Measurements from ENCODE around the gene TNNT2. TPM values are rescaled to one million over a fixed set of nuclear protein-coding genes. Genes with fewer than 3 reads are reported as not detected.

The TNNT2 gene
- total RNA-seq, 2 experiments from 2014 or later: not detected

- CTCF ChIA-PET: interaction anchor here (1.2 to 2.0 kb wide), 5 partner anchors 20 to 122 kb away, joined by 3 to 5 read pairs (median 3); no protein-coding TSS in a partner anchor
- Mint-ChIP-seq H3K9me3 (ENCODE audit: insufficient read depth) (no peaks in the 10 kb centered on the region), H3K27ac (no peak overlapping the region), H3K4me3 (no peak overlapping the region), H3K4me1 (ENCODE audit: low read depth) (no peaks in the 10 kb centered on the region), H3K27me3 (ENCODE audit: low read depth) (peaks cover 6% of the 10 kb centered on the region), H3K36me3 (ENCODE audit: low read depth) (no peaks in the 10 kb centered on the region)
- DNase-seq (no peak), ATAC-seq (no peak)
- POLR2A ChIA-PET: no interaction called here
Measured at GRCh38 chr1:201386208-201386607, 8.7 kb upstream of the TNNT2 start.

GRCh38 chr1:201385299-201385891 lies 7.9 kb upstream of the TNNT2 start:
- no peak overlapping the region for H3K4me3 Mint-ChIP-seq
- H3K36me3 Mint-ChIP-seq (ENCODE audit: low read depth): no peaks in the 10 kb centered on the region
- DNase-seq (peak; percentile 63), ATAC-seq (peak; percentile 90)
- ChIA-PET CTCF (interaction anchor here (1.1 to 2.0 kb wide), 6 partner anchors 21 to 128 kb away, joined by 3 to 5 read pairs (median 3); no protein-coding TSS in a partner anchor), POLR2A (no interaction called here)
- no peak overlapping the region for H3K27ac Mint-ChIP-seq
- peaks cover 2% of the 10 kb centered on the region for H3K27me3 Mint-ChIP-seq (ENCODE audit: low read depth)
- H3K9me3 Mint-ChIP-seq (ENCODE audit: insufficient read depth): no peaks in the 10 kb centered on the region
- no peaks in the 10 kb centered on the region for H3K4me1 Mint-ChIP-seq (ENCODE audit: low read depth)

GRCh38 chr1:201384406-201384782 lies 6.9 kb upstream of the TNNT2 start:
- H3K4me1 Mint-ChIP-seq (ENCODE audit: low read depth): no peaks in the 10 kb centered on the region
- peaks cover 2% of the 10 kb centered on the region for H3K27me3 Mint-ChIP-seq (ENCODE audit: low read depth)
- H3K9me3 Mint-ChIP-seq (ENCODE audit: insufficient read depth): no peaks in the 10 kb centered on the region
- POLR2A ChIA-PET: no interaction called here
- ATAC-seq: no peak
- H3K36me3 Mint-ChIP-seq (ENCODE audit: low read depth): no peaks in the 10 kb centered on the region
- no peak for DNase-seq
- H3K27ac Mint-ChIP-seq: no peak overlapping the region
- CTCF ChIA-PET: no interaction called here
- H3K4me3 Mint-ChIP-seq: no peak overlapping the region

GRCh38 chr1:201383647-201384405 lies 6.3 kb upstream of the TNNT2 start:
- POLR2A ChIA-PET: no interaction called here
- no peak overlapping the region for H3K4me3 Mint-ChIP-seq
- H3K27ac Mint-ChIP-seq: no peak overlapping the region
- CTCF ChIA-PET: no interaction called here
- ATAC-seq (no peak), DNase-seq (no peak)
- H3K4me1 Mint-ChIP-seq (ENCODE audit: low read depth): no peaks in the 10 kb centered on the region
- H3K36me3 Mint-ChIP-seq (ENCODE audit: low read depth): no peaks in the 10 kb centered on the region
- no peaks in the 10 kb centered on the region for H3K9me3 Mint-ChIP-seq (ENCODE audit: insufficient read depth)
- H3K27me3 Mint-ChIP-seq (ENCODE audit: low read depth): peaks cover 2% of the 10 kb centered on the region

GRCh38 chr1:201381130-201381529 lies 3.6 kb upstream of the TNNT2 start:
- peaks cover 2% of the 10 kb centered on the region for H3K27me3 Mint-ChIP-seq (ENCODE audit: low read depth)
- no peak overlapping the region for H3K4me3 Mint-ChIP-seq
- H3K36me3 Mint-ChIP-seq (ENCODE audit: low read depth): no peaks in the 10 kb centered on the region
- H3K9me3 Mint-ChIP-seq (ENCODE audit: insufficient read depth): no peaks in the 10 kb centered on the region
- CTCF ChIA-PET: no interaction called here
- ATAC-seq (no peak), DNase-seq (no peak)
- H3K27ac Mint-ChIP-seq: no peak overlapping the region
- POLR2A ChIA-PET: no interaction called here
- no peaks in the 10 kb centered on the region for H3K4me1 Mint-ChIP-seq (ENCODE audit: low read depth)

- DNase-seq (no peak), ATAC-seq (no peak)
- POLR2A ChIA-PET: no interaction called here
- no peak overlapping the region for H3K27ac Mint-ChIP-seq
- H3K36me3 Mint-ChIP-seq (ENCODE audit: low read depth): no peaks in the 10 kb centered on the region
- H3K9me3 Mint-ChIP-seq (ENCODE audit: insufficient read depth): no peaks in the 10 kb centered on the region
- H3K4me3 Mint-ChIP-seq: no peak overlapping the region
- peaks cover 2% of the 10 kb centered on the region for H3K27me3 Mint-ChIP-seq (ENCODE audit: low read depth)
- CTCF ChIA-PET: no interaction called here
- no peaks in the 10 kb centered on the region for H3K4me1 Mint-ChIP-seq (ENCODE audit: low read depth)
Measured at GRCh38 chr1:201379733-201380242, 2.3 kb upstream of the TNNT2 start.

- Mint-ChIP-seq H3K4me1 (ENCODE audit: low read depth) (no peaks in the 10 kb centered on the region), H3K27me3 (ENCODE audit: low read depth) (no peaks in the 10 kb centered on the region), H3K9me3 (ENCODE audit: insufficient read depth) (no peaks in the 10 kb centered on the region), H3K36me3 (ENCODE audit: low read depth) (no peaks in the 10 kb centered on the region), H3K27ac (no peak overlapping the region), H3K4me3 (no peak overlapping the region)
- POLR2A ChIA-PET: no interaction called here
- ATAC-seq (no peak), DNase-seq (no peak)
- CTCF ChIA-PET: no interaction called here
Measured at GRCh38 chr1:201378804-201379203, 1.3 kb upstream of the TNNT2 start.

GRCh38 chr1:201376464-201377374 lies 761 bp downstream of the TNNT2 start:
- DNase-seq (peak; percentile 20), ATAC-seq (peak; percentile 39)
- H3K9me3 Mint-ChIP-seq (ENCODE audit: insufficient read depth): no peaks in the 10 kb centered on the region
- no peaks in the 10 kb centered on the region for H3K4me1 Mint-ChIP-seq (ENCODE audit: low read depth)
- POLR2A ChIA-PET: no interaction called here
- H3K36me3 Mint-ChIP-seq (ENCODE audit: low read depth): no peaks in the 10 kb centered on the region
- H3K27ac Mint-ChIP-seq: no peak overlapping the region
- H3K4me3 Mint-ChIP-seq: no peak overlapping the region
- H3K27me3 Mint-ChIP-seq (ENCODE audit: low read depth): peaks cover 9% of the 10 kb centered on the region
- CTCF ChIA-PET: interaction anchor here (0.7 to 1.0 kb wide), 2 partner anchors 14 to 30 kb away, joined by 3 read pairs; no protein-coding TSS in a partner anchor

GRCh38 chr1:201376107-201376463 lies 1.4 kb downstream of the TNNT2 start:
- Mint-ChIP-seq H3K36me3 (ENCODE audit: low read depth) (no peaks in the 10 kb centered on the region), H3K27me3 (ENCODE audit: low read depth) (peaks cover 10% of the 10 kb centered on the region), H3K4me3 (no peak overlapping the region), H3K4me1 (ENCODE audit: low read depth) (no peaks in the 10 kb centered on the region), H3K9me3 (ENCODE audit: insufficient read depth) (no peaks in the 10 kb centered on the region), H3K27ac (no peak overlapping the region)
- CTCF ChIA-PET: no interaction called here
- ATAC-seq (no peak), DNase-seq (no peak)
- POLR2A ChIA-PET: no interaction called here

GRCh38 chr1:201375169-201375568 lies 2.3 kb downstream of the TNNT2 start:
- Mint-ChIP-seq H3K9me3 (ENCODE audit: insufficient read depth) (no peaks in the 10 kb centered on the region), H3K4me1 (ENCODE audit: low read depth) (no peaks in the 10 kb centered on the region), H3K27me3 (ENCODE audit: low read depth) (peaks cover 11% of the 10 kb centered on the region), H3K36me3 (ENCODE audit: low read depth) (no peaks in the 10 kb centered on the region), H3K4me3 (no peak overlapping the region), H3K27ac (no peak overlapping the region)
- ATAC-seq (no peak), DNase-seq (no peak)
- ChIA-PET CTCF (interaction anchor here (1.2 kb wide), 1 partner anchor 14 kb away, joined by 3 read pairs; no protein-coding TSS in a partner anchor), POLR2A (no interaction called here)

- H3K27me3 Mint-ChIP-seq (ENCODE audit: low read depth): peaks cover 11% of the 10 kb centered on the region
- H3K27ac Mint-ChIP-seq: no peak overlapping the region
- DNase-seq: no peak
- H3K4me1 Mint-ChIP-seq (ENCODE audit: low read depth): no peaks in the 10 kb centered on the region
- ATAC-seq: no peak
- no peaks in the 10 kb centered on the region for H3K9me3 Mint-ChIP-seq (ENCODE audit: insufficient read depth)
- no peak overlapping the region for H3K4me3 Mint-ChIP-seq
- no peaks in the 10 kb centered on the region for H3K36me3 Mint-ChIP-seq (ENCODE audit: low read depth)
- ChIA-PET POLR2A (no interaction called here), CTCF (interaction anchor here (1.2 kb wide), 1 partner anchor 13 kb away, joined by 3 read pairs; no protein-coding TSS in a partner anchor)
Measured at GRCh38 chr1:201374364-201374763, 3.1 kb downstream of the TNNT2 start.

- ChIA-PET CTCF (no interaction called here), POLR2A (no interaction called here)
- Mint-ChIP-seq H3K4me3 (no peak overlapping the region), H3K27ac (no peak overlapping the region), H3K36me3 (ENCODE audit: low read depth) (no peaks in the 10 kb centered on the region), H3K27me3 (ENCODE audit: low read depth) (peaks cover 11% of the 10 kb centered on the region), H3K4me1 (ENCODE audit: low read depth) (no peaks in the 10 kb centered on the region), H3K9me3 (ENCODE audit: insufficient read depth) (no peaks in the 10 kb centered on the region)
- ATAC-seq (no peak), DNase-seq (no peak)
Measured at GRCh38 chr1:201371792-201372191, 5.7 kb downstream of the TNNT2 start.

Measured in activated CD8-positive, alpha-beta T cell treated with anti-CD3 and anti-CD28 coated beads, Interleukin-2, amount 10 ng/mL, durations not matched to agents 7 days and 5 days (primary cell).